Adrenal gland (tissue), 5 donors: ENCODE measurements around the gene PPP1R37.

Experiments
- POLR2A ChIP-seq, 2 donors: fragments of 450-650 bp; IDR thresholded peaks; one replicate each; pipeline ENCODE4 v1.6.1; 2017; ENCODE audit warnings: antibody characterized with exemption in 2 of 2, mild to moderate bottlenecking in 2 of 2, moderate library complexity in 1 of 2
- TF ChIP-seq, protein P1 (sequence below), 6 experiments: fragments of 450-650 bp in 4 of 6; fragments of 200-600 bp in 2 of 6; sonication (generic) in 1 of 6; IDR thresholded peaks; 1 replicate in 5 of 6; 2 replicates in 1 of 6; pipeline versions ENCODE4 v1.5.1 to v1.8.0; 2016 to 2021; ENCODE audit warnings: antibody characterized with exemption in 6 of 6, mild to moderate bottlenecking in 2 of 6, moderate library complexity in 1 of 6
- donor health status: DM: no; HTN: no; CAD: no.

DNA sequence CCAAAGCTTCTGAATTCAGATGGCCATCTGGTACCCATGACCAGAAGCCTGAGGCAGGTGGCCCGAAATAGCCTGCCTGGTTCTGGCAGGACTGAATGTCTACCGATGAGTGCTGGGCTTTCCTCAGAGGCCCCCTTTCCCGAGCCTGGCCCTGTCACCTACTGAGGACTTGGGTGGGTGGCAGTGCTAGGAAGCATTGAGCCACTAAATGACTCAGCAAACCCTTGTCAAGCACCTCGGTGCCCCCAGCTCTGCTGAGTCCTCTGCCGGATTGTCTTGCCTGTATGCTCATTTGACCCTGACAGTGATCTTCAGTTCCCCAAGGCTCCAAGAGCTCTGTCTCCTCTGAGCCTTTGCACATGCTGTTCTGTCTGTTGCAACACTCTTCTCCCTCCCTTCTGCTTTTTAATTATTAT, 17.9 kb downstream of the PPP1R37 start:
- TF ChIP-seq, protein P1, sequence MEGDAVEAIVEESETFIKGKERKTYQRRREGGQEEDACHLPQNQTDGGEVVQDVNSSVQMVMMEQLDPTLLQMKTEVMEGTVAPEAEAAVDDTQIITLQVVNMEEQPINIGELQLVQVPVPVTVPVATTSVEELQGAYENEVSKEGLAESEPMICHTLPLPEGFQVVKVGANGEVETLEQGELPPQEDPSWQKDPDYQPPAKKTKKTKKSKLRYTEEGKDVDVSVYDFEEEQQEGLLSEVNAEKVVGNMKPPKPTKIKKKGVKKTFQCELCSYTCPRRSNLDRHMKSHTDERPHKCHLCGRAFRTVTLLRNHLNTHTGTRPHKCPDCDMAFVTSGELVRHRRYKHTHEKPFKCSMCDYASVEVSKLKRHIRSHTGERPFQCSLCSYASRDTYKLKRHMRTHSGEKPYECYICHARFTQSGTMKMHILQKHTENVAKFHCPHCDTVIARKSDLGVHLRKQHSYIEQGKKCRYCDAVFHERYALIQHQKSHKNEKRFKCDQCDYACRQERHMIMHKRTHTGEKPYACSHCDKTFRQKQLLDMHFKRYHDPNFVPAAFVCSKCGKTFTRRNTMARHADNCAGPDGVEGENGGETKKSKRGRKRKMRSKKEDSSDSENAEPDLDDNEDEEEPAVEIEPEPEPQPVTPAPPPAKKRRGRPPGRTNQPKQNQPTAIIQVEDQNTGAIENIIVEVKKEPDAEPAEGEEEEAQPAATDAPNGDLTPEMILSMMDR (IDR thresholded peaks at IDR 0.05), result no peak
- TF ChIP-seq POLR2A (IDR thresholded peaks at IDR 0.05), result no peak
